GM12892 (cell line): ENCODE measurements around the gene TMPRSS9.

Experiments
- DNase-seq: peaks from one replicate; pipeline ENCODE4 v3.0.0; 2011; ENCODE audit not compliant: insufficient read length
- FAIRE-seq: peaks from 2 replicates; lab custom pipeline; 2011; peaks lifted over from hg19 to GRCh38; lab: Jason Lieb, UNC
- POLR2A ChIP-seq: IDR thresholded peaks from 2 replicates; pipeline ENCODE4 v1.6.1; 2011; ENCODE audit warnings: low read depth, low read length, control low read depth
- POLR2AphosphoS5 ChIP-seq: IDR thresholded peaks from 2 replicates; pipeline ENCODE4 v1.6.1; 2011; ENCODE audit warnings: low read depth, low read length, control low read depth
- TAF1 ChIP-seq: IDR thresholded peaks from 2 replicates; pipeline ENCODE4 v1.6.1; 2011; ENCODE audit warnings: low read depth, mild to moderate bottlenecking, control low read depth, low read length, borderline replicate concordance

The TMPRSS9 gene

DNA sequence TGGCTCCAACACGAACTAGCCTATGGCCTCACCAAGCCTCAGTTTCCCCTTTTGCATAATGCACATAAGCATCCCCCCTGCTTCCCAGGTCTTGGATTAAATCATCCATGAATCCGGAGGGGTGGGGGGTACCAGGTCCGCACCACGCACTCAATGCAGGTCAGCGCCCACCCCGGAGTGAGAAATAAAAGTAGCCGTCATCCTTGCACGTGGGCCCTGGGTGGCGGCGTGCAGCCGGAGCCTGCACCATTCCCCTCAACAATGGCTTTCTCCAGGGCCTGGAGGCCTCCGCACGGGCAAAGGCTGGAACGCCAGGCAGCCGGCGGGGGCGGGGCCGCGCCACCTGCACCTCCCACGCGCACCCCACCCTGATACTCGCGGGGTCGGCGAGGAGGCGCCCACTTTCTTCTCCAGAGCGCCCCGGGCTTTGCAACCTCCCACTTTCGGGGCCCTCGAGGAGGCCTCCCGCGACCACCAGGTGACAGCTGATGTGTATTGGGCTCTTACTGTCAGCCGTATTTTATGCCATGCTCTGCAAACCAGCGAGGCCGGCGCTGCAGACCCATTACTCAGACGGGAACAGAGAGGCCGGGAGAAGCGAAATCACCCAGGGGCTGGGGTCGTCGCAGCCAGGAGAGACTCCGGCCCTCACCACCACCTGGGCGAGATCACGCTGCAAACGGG is 115.1 kb downstream of the TMPRSS9 start:
- peak; percentile 46 for FAIRE-seq
- DNase-seq = no peak
- no peak for TF ChIP-seq POLR2A
- 0 out of 2 replicates have a peak, but pooled peaks have one; percentile 30 for TF ChIP-seq TAF1
- no peak for TF ChIP-seq POLR2AphosphoS5
